K562 (cell line): ENCODE results near the gene GOLPH3. TPM values are rescaled to one million over a fixed set of nuclear protein-coding genes. Genes with fewer than 3 reads are reported as not detected.
"Not testable (repeated sequence)": the region's sequence is repeated elsewhere in the genome, so short reads cannot be mapped to it uniquely, and the experiment has no call there.

ENCODE experiments used
- ATAC-seq: fragments of 200-7000 bp; cut with Tn5 transposase; 3 replicates; pipeline ENCODE4 v1.9.1; 2020; ENCODE audit warnings: moderate library complexity
- BruUV-seq: library from RNA; stranded (reverse); fragments of 400-500 nt; replicated peaks from 2 replicates; lab custom pipeline; 2021; lab: Mats Ljungman, UMichigan
- CTCF ChIA-PET: fragments of 300-600 bp; formaldehyde crosslinking; extraction: SDS; loops from one replicate; lab custom pipeline; 2021; ENCODE audit warnings: low intra/inter-chr PET ratio; lab: Yijun Ruan, JAX
- POLR2A ChIA-PET: fragments of 300-600, 350-650 bp; sonication (Branson Sonifier 250); formaldehyde crosslinking; extraction: SDS; loops from one replicate; lab custom pipeline; 2021; ENCODE audit warnings: antibody characterized with exemption, inconsistent platforms; lab: Yijun Ruan, JAX
- DNase-seq, 4 experiments: peaks; one replicate each; pipeline versions ENCODE4 v3.0.0 to v3.0.0-alpha.2; 2011 to 2018; ENCODE audit warnings: low spot score in 3 of 4, mixed read lengths in 3 of 4; ENCODE audit errors: extremely low read depth in 1 of 4
- FAIRE-seq: peaks from 2 replicates; lab custom pipeline; 2011; peaks lifted over from hg19 to GRCh38; lab: Jason Lieb, UNC
- H2AFZ ChIP-seq: 2 replicates; pipeline ENCODE4 v1.6.0; 2011; ENCODE audit warnings: low read depth, low read length, control low read depth, inconsistent platforms
- H3K27ac ChIP-seq: fragments of 200-600 bp; 3 replicates; pipeline ENCODE4 v1.8.0; 2011; ENCODE audit warnings: low read depth, mild to moderate bottlenecking, control low read depth, inconsistent platforms, low read length, moderate library complexity, mixed read lengths; ENCODE audit errors: extremely low read depth
- H3K27me3 ChIP-seq, 2 experiments: fragments of 300-600 bp in 1 of 2; 2 replicates in 1 of 2; 3 replicates in 1 of 2; pipeline versions ENCODE4 v1.6.0 to v1.8.0; 2011; ENCODE audit warnings: inconsistent platforms in 2 of 2, low read length in 2 of 2, mild to moderate bottlenecking in 1 of 2, mixed read lengths in 1 of 2, moderate library complexity in 1 of 2; ENCODE audit not compliant: control insufficient read depth in 2 of 2, insufficient read depth in 2 of 2
- H3K36me3 ChIP-seq: fragments of 300-600 bp; 3 replicates; pipeline ENCODE4 v1.8.0; 2011; ENCODE audit warnings: mild to moderate bottlenecking, low read length, inconsistent platforms; ENCODE audit not compliant: control insufficient read depth, insufficient read depth
- H3K4me1 ChIP-seq, 2 experiments: fragments of 200-600 bp in 1 of 2; replicated peaks in 1 of 2; 2 replicates in 1 of 2; 3 replicates in 1 of 2; pipeline versions ENCODE4 v1.5.1 to v1.8.0; 2011; ENCODE audit warnings: inconsistent platforms in 2 of 2, low read length in 2 of 2, mild to moderate bottlenecking in 1 of 2, mixed read lengths in 1 of 2, moderate library complexity in 1 of 2; ENCODE audit not compliant: control insufficient read depth in 2 of 2, insufficient read depth in 2 of 2
- H3K4me2 ChIP-seq: 2 replicates; pipeline ENCODE4 v1.6.1; 2011; ENCODE audit warnings: low read length, control low read depth, inconsistent platforms, mixed read lengths; ENCODE audit not compliant: insufficient read depth
- H3K4me3 ChIP-seq: fragments of 200-600 bp; sonication (generic), shearing (Covaris generic); 2 replicates; pipeline ENCODE4 v1.5.1; 2016; ENCODE audit warnings: control low read depth, inconsistent platforms
- H3K79me2 ChIP-seq: fragments of 200-600 bp; 3 replicates; pipeline ENCODE4 v1.8.0; 2011; ENCODE audit warnings: low read length, inconsistent platforms; ENCODE audit not compliant: control insufficient read depth, insufficient read depth
- H3K9ac ChIP-seq, 2 experiments: 2 replicates each; pipeline versions ENCODE4 v1.6.0 to v1.6.1; 2011; ENCODE audit warnings: low read depth in 2 of 2, low read length in 2 of 2, control low read depth in 1 of 2, inconsistent platforms in 1 of 2, mild to moderate bottlenecking in 1 of 2, mixed read lengths in 1 of 2; ENCODE audit not compliant: insufficient read depth in 1 of 2
- H3K9me1 ChIP-seq: one replicate; pipeline ENCODE4 v1.6.0; 2011; ENCODE audit warnings: inconsistent platforms, mild to moderate bottlenecking, low read length, moderate library complexity; ENCODE audit not compliant: control insufficient read depth, insufficient read depth
- H3K9me3 ChIP-seq: replicated peaks from 2 replicates; pipeline ENCODE4 v1.5.1; 2011; ENCODE audit warnings: low read depth, low read length, inconsistent platforms; ENCODE audit not compliant: control insufficient read depth, insufficient read depth
- H4K20me1 ChIP-seq: replicated peaks from 2 replicates; pipeline ENCODE4 v1.6.1; 2011; ENCODE audit warnings: low read length, inconsistent platforms, mixed read lengths; ENCODE audit not compliant: control insufficient read depth, insufficient read depth
- ZNF146 ChIP-seq: IDR thresholded peaks from one replicate; pipeline ENCODE4 v1.6.1; 2018; ENCODE audit warnings: missing compliant biosample characterization; ENCODE audit not compliant: unreplicated experiment
- WGBS: fragments of 100-300 bp; shearing (Covaris generic); methylation state at CpG from one replicate; pipeline ENCODE4 v1.1.6; 2016; ENCODE audit warnings: low coverage, mixed read lengths; ENCODE audit not compliant: insufficient coverage; ENCODE audit errors: missing lambda C conversion rate; 5-methylcytosine and 5-hydroxymethylcytosine counted together
- in situ Hi-C: fragments of 300-500 bp; cut with MboI; formaldehyde crosslinking; loops from 4 replicates; pipeline ENCODE4 v1.15.0; 2018; ENCODE audit warnings: inconsistent platforms, mixed read lengths
- intact Hi-C: fragments of 100-400 bp; cut with micrococcal nuclease; formaldehyde crosslinking; loops from 2 replicates; pipeline ENCODE4 v1.14.2; 2022
- polyA plus RNA-seq, 8 experiments: library from polyadenylated mRNA; depleted of rRNA in 4 of 8; stranded (reverse) in 5 of 8; unstranded in 3 of 8; fragments of >200 nt; fragmentation: Nextera tagmentation in 2 of 8; fragmentation: Illumina TruSeq in 1 of 8; extraction: Ambion mirVana in 2 of 8; extraction: Trizol in 1 of 8; gene quantifications; 2 replicates each; pipeline versions ENCODE4 v1.2.1 to v1.2.3, GENCODE V29; 2011 to 2014; ENCODE audit warnings: inconsistent platforms in 1 of 8, missing spikeins in 1 of 8
- total RNA-seq, 7 experiments: library from RNA; depleted of rRNA in 6 of 7; stranded (reverse); fragments of >200 nt in 6 of 7; fragmentation: Illumina TruSeq in 2 of 7; extraction: Trizol in 2 of 7; gene quantifications; 2 replicates each; pipeline versions ENCODE4 v1.2.1 to v1.2.3, GENCODE V29; 2011 to 2021; ENCODE audit warnings: low replicate concordance in 1 of 7

The GOLPH3 gene
- total and polyA plus RNA-seq, 9 of the 15 experiments (the other 6 are each of a cell fraction or from before 2014, with no cell fraction given): 18.8 to 94.6 (median 55.1) TPM

GRCh38 chr5:32080565-32080964 is 93.6 kb downstream of the GOLPH3 start:
- intact Hi-C loops: loop anchor here (10.0 kb wide), 1 partner anchor 416 kb away; no protein-coding TSS in a partner anchor
- ATAC-seq: not testable (repeated sequence)
- WGBS: 55% methylated on average over 1 of the region's 1 CpG

GRCh38 chr5:32078855-32079254 is 95.3 kb downstream of the GOLPH3 start:
- BruUV-seq: not testable (repeated sequence)

More at GRCh38 chr5:32080565-32080964, 93.6 kb downstream of the GOLPH3 start:
- H3K9ac ChIP-seq, H3K9me3 ChIP-seq, H3K79me2 ChIP-seq, H4K20me1 ChIP-seq, in situ Hi-C loops, CTCF ChIA-PET, H3K36me3 ChIP-seq, H3K4me3 ChIP-seq, H3K4me2 ChIP-seq, H3K9me1 ChIP-seq, H3K27ac ChIP-seq, FAIRE-seq, DNase-seq, BruUV-seq, H2AFZ ChIP-seq, H3K4me1 ChIP-seq: not testable (repeated sequence)
- POLR2A ChIA-PET: interaction anchor here (0.6 to 0.8 kb wide), 2 partner anchors 15 to 147 kb away, joined by 3 read pairs; no protein-coding TSS in a partner anchor
- H3K27me3 ChIP-seq: peaks cover 5 to 14% of the 10 kb centered on the region in 2 experiments; a peak in 4 of 5 replicates
- TF ChIP-seq ZNF146 (CRISPR knock-in tag): peak; percentile 52

More at GRCh38 chr5:32078855-32079254, 95.3 kb downstream of the GOLPH3 start:
- ATAC-seq, in situ Hi-C loops, intact Hi-C loops, H4K20me1 ChIP-seq, CTCF ChIA-PET, H3K36me3 ChIP-seq, H3K27ac ChIP-seq, DNase-seq, H3K9me1 ChIP-seq, H3K9ac ChIP-seq, H3K9me3 ChIP-seq, FAIRE-seq, H3K4me2 ChIP-seq, H3K4me3 ChIP-seq, H2AFZ ChIP-seq, H3K79me2 ChIP-seq, H3K4me1 ChIP-seq: not testable (repeated sequence)
- WGBS: 0% methylated on average over 6 of the region's 6 CpGs
- peaks cover 5 to 26% of the 10 kb centered on the region in 2 experiments; a peak in 4 of 5 replicates for H3K27me3 ChIP-seq
- POLR2A ChIA-PET: interaction anchor here (0.7 to 0.9 kb wide), 2 partner anchors 9 to 102 kb away, joined by 3 read pairs; no protein-coding TSS in a partner anchor
